SU-DHL-6 (cell line): ENCODE data around the gene DOK7.

Experiments used
- H2AFZ ChIP-seq: fragments of 200-600 bp; sonication (generic); 2 replicates; pipeline ENCODE4 v1.6.1; 2014; ENCODE audit warnings: low read depth, mild to moderate bottlenecking, moderate library complexity, mixed read lengths, antibody characterized with exemption, low read length; ENCODE audit not compliant: severe bottlenecking
- H3F3A ChIP-seq: fragments of 200-600 bp; shearing (Covaris generic); 2 replicates; pipeline ENCODE4 v1.6.0; 2016; ENCODE audit warnings: antibody characterized with exemption, mild to moderate bottlenecking; ENCODE audit not compliant: insufficient read depth
- H3K27ac ChIP-seq: fragments of 200-600 bp; sonication (generic); 2 replicates; pipeline ENCODE4 v1.5.1; 2016; ENCODE audit warnings: low read depth, mild to moderate bottlenecking, low read length, moderate library complexity, mixed read lengths
- H3K27me3 ChIP-seq: fragments of 200-600 bp; sonication (generic), shearing (Covaris generic); 2 replicates; pipeline ENCODE4 v1.6.0; 2014; ENCODE audit warnings: mild to moderate bottlenecking, low read length
- H3K36me3 ChIP-seq: fragments of 200-600 bp; sonication (generic); 2 replicates; pipeline ENCODE4 v1.6.1; 2014; ENCODE audit warnings: mild to moderate bottlenecking, low read length, mixed read lengths
- H3K4me2 ChIP-seq: fragments of 300-600, 200-600 bp; shearing (Covaris generic), sonication (generic); 2 replicates; pipeline ENCODE4 v1.6.0; 2014; ENCODE audit warnings: low read length, low read depth, mild to moderate bottlenecking; ENCODE audit not compliant: poor library complexity, severe bottlenecking
- H3K4me3 ChIP-seq: fragments of 200-600 bp; sonication (generic); 2 replicates; pipeline ENCODE4 v1.5.1; 2014; ENCODE audit warnings: antibody characterized with exemption, low read length, mild to moderate bottlenecking, mixed read lengths; ENCODE audit not compliant: insufficient read depth, poor library complexity, severe bottlenecking
- H3K79me2 ChIP-seq: fragments of 200-600 bp; sonication (generic); 2 replicates; pipeline ENCODE4 v1.6.1; 2014; ENCODE audit warnings: mild to moderate bottlenecking, low read length, moderate library complexity; ENCODE audit not compliant: insufficient read depth
- H3K9ac ChIP-seq: fragments of 200-600 bp; sonication (generic); 2 replicates; pipeline ENCODE4 v1.7.0; 2014; ENCODE audit warnings: mild to moderate bottlenecking, low read length
- H3K9me2 ChIP-seq: fragments of 200-600 bp; sonication (generic); replicated peaks from 2 replicates; pipeline ENCODE4 v1.6.1; 2014; ENCODE audit warnings: low read length; ENCODE audit not compliant: insufficient read depth
- H3K9me3 ChIP-seq: fragments of 200-600 bp; sonication (generic); 2 replicates; pipeline ENCODE4 v1.6.1; 2014; ENCODE audit warnings: low read length, mixed read lengths; ENCODE audit not compliant: insufficient read depth
- H4K20me1 ChIP-seq: fragments of 200-600 bp; sonication (generic); 2 replicates; pipeline ENCODE4 v1.6.1; 2014; ENCODE audit warnings: low read depth, mild to moderate bottlenecking, antibody characterized with exemption, low read length, moderate library complexity, mixed read lengths
- CTCF ChIP-seq: fragments of 200-600 bp; sonication (generic); IDR thresholded peaks from one replicate; pipeline ENCODE4 v1.5.1; 2017; ENCODE audit warnings: antibody characterized with exemption, mild to moderate bottlenecking, low read length, moderate library complexity; ENCODE audit not compliant: insufficient read depth, poor library complexity, severe bottlenecking
- EZH2phosphoT487 ChIP-seq: fragments of 200-600 bp; sonication (generic), shearing (Covaris generic); conservative IDR thresholded peaks from 2 replicates; pipeline ENCODE4 v1.6.1; 2018; ENCODE audit warnings: mild to moderate bottlenecking, antibody characterized with exemption, low read length, moderate library complexity, mixed read lengths

Gene DOK7

GRCh38 chr4:3475041-3475712, 12.1 kb downstream of the DOK7 start:
- no peak for TF ChIP-seq EZH2phosphoT487
- TF ChIP-seq CTCF: no peak
- Histone ChIP-seq H3K9me2 (no peaks in the 10 kb centered on the region), H3K27me3 (no peaks in the 10 kb centered on the region), H3K27ac (no peak overlapping the region), H4K20me1 (no peaks in the 10 kb centered on the region), H3K9me3 (no peaks in the 10 kb centered on the region), H2AFZ (no peak overlapping the region), H3K4me2 (no peak overlapping the region), H3K36me3 (no peaks in the 10 kb centered on the region), H3K4me3 (no peak overlapping the region), H3K79me2 (no peaks in the 10 kb centered on the region), H3K9ac (no peak overlapping the region), H3F3A (no peaks in the 10 kb centered on the region)

GRCh38 chr4:3475713-3476260, 12.7 kb downstream of the DOK7 start:
- no peaks in the 10 kb centered on the region for H3K9me2 ChIP-seq
- no peaks in the 10 kb centered on the region for H4K20me1 ChIP-seq
- H3K9ac ChIP-seq: no peak overlapping the region
- no peaks in the 10 kb centered on the region for H3K36me3 ChIP-seq
- no peaks in the 10 kb centered on the region for H3F3A ChIP-seq
- no peak overlapping the region for H3K27ac ChIP-seq
- no peaks in the 10 kb centered on the region for H3K27me3 ChIP-seq
- H3K4me3 ChIP-seq: no peak overlapping the region
- H3K79me2 ChIP-seq: no peaks in the 10 kb centered on the region
- H3K4me2 ChIP-seq: no peak overlapping the region
- H3K9me3 ChIP-seq: no peaks in the 10 kb centered on the region
- H2AFZ ChIP-seq: no peak overlapping the region
- TF ChIP-seq EZH2phosphoT487 (no peak), CTCF (no peak)

GRCh38 chr4:3476341-3476747, 13.2 kb downstream of the DOK7 start:
- Histone ChIP-seq H3K79me2 (no peaks in the 10 kb centered on the region), H4K20me1 (no peaks in the 10 kb centered on the region), H3K27ac (no peak overlapping the region), H3K4me2 (no peak overlapping the region), H3F3A (no peaks in the 10 kb centered on the region), H3K36me3 (no peaks in the 10 kb centered on the region), H3K9me2 (no peaks in the 10 kb centered on the region), H3K9me3 (no peaks in the 10 kb centered on the region), H2AFZ (no peak overlapping the region), H3K9ac (no peak overlapping the region), H3K4me3 (no peak overlapping the region), H3K27me3 (no peaks in the 10 kb centered on the region)
- TF ChIP-seq CTCF: no peak
- no peak for TF ChIP-seq EZH2phosphoT487
